GM12864 (cell line): ENCODE measurements around the gene TBC1D9.

ENCODE experiments used
- DNase-seq: peaks from one replicate; pipeline ENCODE4 v3.0.0-alpha.2; 2011; ENCODE audit warnings: low read depth
- H3K4me3 ChIP-seq: 2 replicates; pipeline ENCODE4 v1.5.1; 2011; ENCODE audit warnings: mild to moderate bottlenecking, low read depth, low read length, control low read depth
- TF ChIP-seq, protein P1 (sequence below): IDR thresholded peaks from 2 replicates; pipeline ENCODE4 v1.5.1; 2011; ENCODE audit warnings: low read depth, mild to moderate bottlenecking, moderate library complexity, low read length, control low read depth, inconsistent platforms; ENCODE audit errors: missing control alignments

TBC1D9 gene

DNA sequence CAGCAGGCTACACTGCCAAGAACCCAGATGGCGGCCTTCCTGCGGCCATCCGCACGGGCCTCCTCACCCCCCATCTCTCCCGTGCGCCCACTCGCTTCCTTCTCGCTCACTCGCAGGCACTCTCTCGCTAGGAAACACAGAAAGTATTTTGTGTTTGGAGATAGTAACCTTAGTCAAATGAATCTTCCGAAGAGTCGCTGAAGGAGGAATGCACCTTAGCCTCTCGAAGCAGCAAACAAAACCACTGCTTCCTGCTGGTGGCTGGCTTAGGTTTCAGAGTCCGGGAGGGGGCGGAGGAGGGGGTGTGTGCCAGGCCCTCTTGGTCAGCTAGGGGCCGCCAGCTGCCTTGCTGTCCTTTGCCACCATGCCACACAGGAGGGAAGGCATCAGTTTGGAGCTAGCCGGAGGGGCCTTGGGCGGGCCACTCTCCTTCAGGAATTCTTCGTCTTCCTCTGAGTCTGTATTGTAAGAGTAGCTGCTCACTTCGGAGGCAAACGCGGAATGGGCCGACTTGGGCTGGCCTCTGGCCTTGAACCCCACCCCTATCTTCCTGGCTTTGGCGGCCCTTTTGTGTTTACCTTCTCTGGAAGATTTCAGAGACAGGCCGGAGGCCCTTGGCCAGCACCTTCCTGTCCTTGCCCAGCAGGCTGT lies 114.3 kb downstream of the TBC1D9 start:
- TF ChIP-seq, protein P1, sequence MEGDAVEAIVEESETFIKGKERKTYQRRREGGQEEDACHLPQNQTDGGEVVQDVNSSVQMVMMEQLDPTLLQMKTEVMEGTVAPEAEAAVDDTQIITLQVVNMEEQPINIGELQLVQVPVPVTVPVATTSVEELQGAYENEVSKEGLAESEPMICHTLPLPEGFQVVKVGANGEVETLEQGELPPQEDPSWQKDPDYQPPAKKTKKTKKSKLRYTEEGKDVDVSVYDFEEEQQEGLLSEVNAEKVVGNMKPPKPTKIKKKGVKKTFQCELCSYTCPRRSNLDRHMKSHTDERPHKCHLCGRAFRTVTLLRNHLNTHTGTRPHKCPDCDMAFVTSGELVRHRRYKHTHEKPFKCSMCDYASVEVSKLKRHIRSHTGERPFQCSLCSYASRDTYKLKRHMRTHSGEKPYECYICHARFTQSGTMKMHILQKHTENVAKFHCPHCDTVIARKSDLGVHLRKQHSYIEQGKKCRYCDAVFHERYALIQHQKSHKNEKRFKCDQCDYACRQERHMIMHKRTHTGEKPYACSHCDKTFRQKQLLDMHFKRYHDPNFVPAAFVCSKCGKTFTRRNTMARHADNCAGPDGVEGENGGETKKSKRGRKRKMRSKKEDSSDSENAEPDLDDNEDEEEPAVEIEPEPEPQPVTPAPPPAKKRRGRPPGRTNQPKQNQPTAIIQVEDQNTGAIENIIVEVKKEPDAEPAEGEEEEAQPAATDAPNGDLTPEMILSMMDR = no peak
- no peak overlapping the region for H3K4me3 ChIP-seq
- no peak for DNase-seq

DNA sequence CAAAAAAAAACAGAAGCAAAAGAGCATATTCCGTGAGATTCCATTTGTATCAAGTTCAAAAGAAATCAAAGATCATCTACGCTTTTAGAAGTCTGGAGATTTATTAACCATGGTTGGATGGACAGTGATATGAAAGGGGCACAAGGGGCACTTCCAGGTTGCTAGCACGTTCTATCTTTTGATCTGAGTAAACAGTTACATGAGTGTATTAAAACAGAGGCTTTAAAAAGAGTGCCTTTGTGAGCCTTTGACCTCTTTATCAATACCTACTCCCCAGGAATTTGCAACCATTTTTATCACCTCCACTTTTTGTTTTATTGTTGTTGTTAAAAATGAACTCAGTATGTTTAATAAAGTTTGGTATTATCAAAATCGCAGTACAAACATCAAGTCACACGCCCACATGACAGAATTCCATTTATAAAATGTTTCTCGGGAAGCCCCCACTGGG lies 115.1 kb downstream of the TBC1D9 start:
- no peak overlapping the region for H3K4me3 ChIP-seq
- DNase-seq = no peak
- TF ChIP-seq, protein P1 = no peak

GRCh38 chr4:140640150-140640748 lies 115.9 kb downstream of the TBC1D9 start:
- TF ChIP-seq, protein P1 = no peak
- no peak for DNase-seq
- no peak overlapping the region for H3K4me3 ChIP-seq

- no peak for DNase-seq
- no peak overlapping the region for H3K4me3 ChIP-seq
- TF ChIP-seq, protein P1 = no peak
Measured at GRCh38 chr4:140639066-140639465, 117.1 kb downstream of the TBC1D9 start.

DNA sequence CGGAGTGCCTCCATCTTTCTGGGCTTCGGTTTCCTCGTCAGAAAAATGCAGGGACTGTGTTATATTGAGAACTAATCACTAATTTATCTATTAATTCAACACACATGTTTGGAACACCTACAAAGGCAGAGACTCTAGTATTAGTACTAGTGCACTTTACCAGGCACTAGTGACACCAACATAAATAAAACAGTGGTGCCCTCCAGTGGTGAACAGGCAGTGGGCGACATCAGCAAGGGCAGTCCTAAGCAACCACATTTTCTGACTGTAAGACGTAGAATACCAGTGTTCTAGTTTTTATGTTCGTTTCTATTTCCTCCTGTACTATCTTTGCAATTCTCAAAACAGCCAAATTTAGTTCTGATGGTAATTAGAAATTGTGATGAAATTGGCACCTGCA lies 118.3 kb downstream of the TBC1D9 start:
- peak; percentile 12 for DNase-seq

GRCh38 chr4:140635606-140636005 lies 120.6 kb downstream of the TBC1D9 start:
- no peak overlapping the region for H3K4me3 ChIP-seq
- TF ChIP-seq, protein P1 = no peak
- DNase-seq = no peak

More for the DNA sequence above, 118.3 kb downstream of the TBC1D9 start:
- no peak overlapping the region for H3K4me3 ChIP-seq
- TF ChIP-seq, protein P1 = peak; percentile 66

DNA sequence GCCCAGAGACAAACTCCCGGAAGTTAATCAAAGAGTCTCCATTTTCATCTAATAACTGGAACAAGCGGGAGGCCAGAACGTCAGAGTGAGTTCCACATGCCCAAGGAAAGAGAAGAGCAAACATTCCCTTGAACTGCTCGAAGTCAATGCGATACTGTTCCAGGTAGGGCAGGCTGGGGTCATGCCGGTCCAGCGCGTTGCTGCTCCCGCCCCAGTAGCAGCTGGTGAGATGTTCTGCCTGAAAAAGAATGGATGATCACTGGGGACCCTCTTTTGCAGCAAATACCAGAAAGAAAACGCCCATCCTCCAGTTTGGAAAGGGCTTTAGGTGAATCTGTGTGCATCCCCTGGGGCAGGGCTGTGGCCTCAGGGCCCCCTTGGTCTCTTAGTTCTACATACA lies 122.2 kb downstream of the TBC1D9 start:
- DNase-seq = no peak
- no peak overlapping the region for H3K4me3 ChIP-seq
- TF ChIP-seq, protein P1 = no peak
